Osteocyte (in vitro differentiated cells): ENCODE data around the gene GRP. TPM values are rescaled to one million over a fixed set of nuclear protein-coding genes. Genes with fewer than 3 reads are reported as not detected.
A peak's percentile ranks its signal among the peaks of the same experiment; 100 is the strongest.

Source experiments
- DNase-seq: peaks from one replicate; pipeline ENCODE4 v3.0.0; 2021; ENCODE audit warnings: mixed read lengths; ENCODE audit not compliant: unreplicated experiment; ENCODE audit errors: extremely low spot score
- H3K27ac Mint-ChIP-seq: one replicate; pipeline ENCODE4 v1.8.0; 2021; ENCODE audit warnings: mild to moderate bottlenecking, mixed read lengths; ENCODE audit not compliant: unreplicated experiment
- H3K27me3 Mint-ChIP-seq: one replicate; pipeline ENCODE4 v1.8.0; 2021; ENCODE audit warnings: mixed read lengths; ENCODE audit not compliant: unreplicated experiment
- H3K36me3 Mint-ChIP-seq: one replicate; pipeline ENCODE4 v1.8.0; 2021; ENCODE audit warnings: mixed read lengths; ENCODE audit not compliant: unreplicated experiment
- H3K4me1 Mint-ChIP-seq: one replicate; pipeline ENCODE4 v1.8.0; 2021; ENCODE audit warnings: mixed read lengths; ENCODE audit not compliant: unreplicated experiment
- H3K4me3 Mint-ChIP-seq: one replicate; pipeline ENCODE4 v1.8.0; 2021; ENCODE audit warnings: mild to moderate bottlenecking, moderate library complexity, mixed read lengths; ENCODE audit not compliant: unreplicated experiment
- H3K9me3 Mint-ChIP-seq: one replicate; pipeline ENCODE4 v1.8.0; 2021; ENCODE audit warnings: mixed read lengths; ENCODE audit not compliant: unreplicated experiment
- CTCF ChIP-seq: fragments of 200-600 bp; sonication (generic); IDR thresholded peaks from 2 replicates; pipeline ENCODE4 v1.5.0; 2021; ENCODE audit warnings: antibody characterized with exemption, mild to moderate bottlenecking, moderate library complexity
- total RNA-seq: library from RNA; stranded (reverse); gene quantifications from 2 replicates; pipeline ENCODE4 v1.2.1, GENCODE V29; 2021

The GRP gene
- total RNA-seq, 1 donor from 2014 or later: not detected

- Mint-ChIP-seq H3K27me3 (peaks cover 92% of the 10 kb centered on the region), H3K36me3 (no peaks in the 10 kb centered on the region), H3K9me3 (no peaks in the 10 kb centered on the region), H3K27ac (no peak overlapping the region), H3K4me1 (peaks cover 27% of the 10 kb centered on the region), H3K4me3 (no peak overlapping the region)
- TF ChIP-seq CTCF: no peak
- DNase-seq: no peak
These were observed 47.0 kb downstream of the GRP start for GRCh38 chr18:59266886-59267502.

DNA sequence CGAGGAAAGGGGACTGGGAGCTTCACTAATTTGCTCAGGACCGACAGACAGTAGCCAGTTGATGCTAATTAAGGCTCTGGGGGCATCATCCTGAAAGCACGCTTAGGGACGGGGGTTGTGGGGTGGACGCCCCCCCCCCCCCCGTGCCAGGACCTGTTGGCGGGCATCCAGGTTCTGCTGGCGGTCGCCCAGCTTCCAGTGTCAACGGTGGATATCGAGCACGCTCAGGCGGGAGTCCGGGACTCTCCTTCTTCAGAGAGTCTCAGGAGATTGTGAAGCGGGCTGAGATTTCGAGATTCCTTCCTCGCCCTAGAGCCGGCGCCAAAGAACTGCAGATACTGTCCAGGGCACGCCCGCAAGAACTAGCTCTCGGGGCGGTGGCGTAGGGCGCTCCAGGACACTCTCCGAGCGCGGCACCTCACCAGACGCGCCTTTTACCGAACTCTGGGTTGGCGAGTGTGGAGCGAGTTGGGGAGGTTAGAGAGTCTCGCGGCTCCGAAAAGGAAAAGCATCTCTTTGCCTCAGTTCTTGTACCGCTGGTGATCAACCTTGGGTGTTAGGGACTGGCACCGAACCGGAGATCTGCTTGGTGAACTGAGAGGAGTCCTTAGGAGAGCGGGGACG, 47.7 kb downstream of the GRP start:
- Mint-ChIP-seq H3K27ac (no peak overlapping the region), H3K4me3 (peak overlapping the region; percentile 15), H3K36me3 (no peaks in the 10 kb centered on the region), H3K27me3 (peaks cover 91% of the 10 kb centered on the region), H3K4me1 (peaks cover 27% of the 10 kb centered on the region), H3K9me3 (no peaks in the 10 kb centered on the region)
- no peak for TF ChIP-seq CTCF
- DNase-seq: no peak

GRCh38 chr18:59268127-59268720, 48.3 kb downstream of the GRP start:
- Mint-ChIP-seq H3K9me3 (no peaks in the 10 kb centered on the region), H3K27ac (no peak overlapping the region), H3K4me3 (peak overlapping the region; percentile 56), H3K4me1 (peaks cover 27% of the 10 kb centered on the region), H3K27me3 (peaks cover 87% of the 10 kb centered on the region), H3K36me3 (no peaks in the 10 kb centered on the region)
- TF ChIP-seq CTCF: no peak
- DNase-seq: no peak

DNA sequence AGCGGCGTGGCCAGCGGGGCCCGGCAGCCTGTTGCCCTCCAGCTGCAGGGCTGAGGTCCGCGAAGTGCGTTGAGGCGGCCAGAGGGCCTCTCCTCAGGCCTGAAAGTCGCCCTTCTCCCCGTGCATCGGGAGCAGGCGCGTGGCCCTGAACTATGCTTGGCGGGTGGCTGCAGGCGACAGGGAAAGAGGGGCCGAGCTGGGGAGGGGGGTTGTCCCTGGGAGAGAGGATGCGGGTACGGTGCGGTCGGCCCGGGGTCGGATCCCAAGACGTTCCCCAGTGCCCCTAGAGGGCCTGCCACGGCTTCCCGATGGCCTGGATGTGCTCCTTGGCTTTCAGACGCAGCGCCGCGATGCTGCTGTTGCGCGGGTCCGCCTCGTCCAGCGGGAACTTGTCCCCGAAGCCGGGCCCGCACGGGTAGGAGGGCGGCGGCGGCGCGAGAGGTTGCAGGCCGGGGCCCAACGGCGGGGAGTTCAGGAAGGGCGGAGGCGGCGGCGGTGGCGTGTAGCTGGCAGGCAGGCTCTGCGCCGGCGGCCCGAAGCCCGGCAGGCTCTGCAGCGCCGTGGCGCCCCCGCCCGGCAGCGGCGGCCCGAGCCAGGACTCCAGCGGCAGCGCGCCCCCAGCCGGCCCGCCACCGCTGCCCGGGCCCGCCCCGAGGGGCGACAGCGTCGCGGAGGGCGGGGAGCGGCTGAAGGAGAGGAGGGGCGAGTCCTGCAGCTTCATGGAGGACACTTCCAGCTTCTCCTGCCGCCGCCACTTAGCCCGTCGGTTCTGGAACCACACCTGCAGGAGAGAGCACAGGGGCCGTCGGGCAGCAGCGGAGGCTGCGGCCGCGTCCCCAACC, 49.0 kb downstream of the GRP start:
- DNase-seq: no peak
- Mint-ChIP-seq H3K36me3 (no peaks in the 10 kb centered on the region), H3K27ac (no peak overlapping the region), H3K9me3 (no peaks in the 10 kb centered on the region), H3K4me1 (peaks cover 33% of the 10 kb centered on the region), H3K27me3 (peaks cover 86% of the 10 kb centered on the region), H3K4me3 (peak overlapping the region; percentile 56)
- peak; percentile 34 for TF ChIP-seq CTCF
